Tibial artery (tissue), 4 donors: ENCODE measurements around the gene WASF3.

Experiments
- DNase-seq, 2 donors: peaks; one replicate each; pipeline ENCODE4 v3.0.0-alpha.2; 2019
- H3K27ac ChIP-seq, 2 donors: fragments of 200-600 bp; sonication (generic) in 1 of 2; 1 replicate in 1 of 2; 2 replicates in 1 of 2; pipeline ENCODE4 v1.5.1; 2018 to 2019; ENCODE audit warnings: mild to moderate bottlenecking in 1 of 2
- H3K27me3 ChIP-seq, 2 donors: fragments of 200-600 bp; sonication (generic) in 1 of 2; one replicate each; pipeline versions ENCODE4 v1.5.1 to v1.6.0; 2016 to 2019
- H3K36me3 ChIP-seq, 3 donors: fragments of 200-600 bp; sonication (generic) in 2 of 3; one replicate each; pipeline ENCODE4 v1.5.1; 2016 to 2019; ENCODE audit warnings: mild to moderate bottlenecking in 2 of 3
- H3K4me1 ChIP-seq, 4 donors: fragments of 200-600 bp; sonication (generic) in 2 of 4; 1 replicate in 3 of 4; 2 replicates in 1 of 4; pipeline ENCODE4 v1.5.1; 2016 to 2019
- H3K4me3 ChIP-seq, 2 donors: fragments of 200-600 bp; sonication (generic) in 1 of 2; 1 replicate in 1 of 2; 2 replicates in 1 of 2; pipeline ENCODE4 v1.5.1; 2018 to 2019; ENCODE audit warnings: mild to moderate bottlenecking in 2 of 2
- H3K9me3 ChIP-seq, 3 donors: fragments of 200-600 bp; sonication (generic) in 1 of 3; one replicate each; pipeline ENCODE4 v1.5.1; 2016 to 2019
- CTCF ChIP-seq, 2 experiments: fragments of 200-600 bp in 1 of 2; fragments of 450-650 bp in 1 of 2; IDR thresholded peaks; one replicate each; pipeline ENCODE4 v1.5.1; 2017 to 2019; ENCODE audit warnings: antibody characterized with exemption in 2 of 2, mild to moderate bottlenecking in 1 of 2, moderate library complexity in 1 of 2
- intact Hi-C: fragments of 100-400 bp; cut with DNase I; formaldehyde crosslinking; loops from one replicate; pipeline ENCODE4 v1.15.0; 2023; ENCODE audit warnings: low total_unique reads

The WASF3 gene

GRCh38 chr13:26544707-26545106, 12.8 kb upstream of the WASF3 start:
- Histone ChIP-seq H3K4me3 (no peak overlapping the region), H3K4me1 (no peaks in the 10 kb centered on the region), H3K9me3 (no peaks in the 10 kb centered on the region), H3K27me3 (peaks cover 0 to 28% of the 10 kb centered on the region in 2 donors), H3K27ac (no peak overlapping the region), H3K36me3 (no peaks in the 10 kb centered on the region)
- no peak for DNase-seq
- intact Hi-C loops = no loop called here
- no peak for TF ChIP-seq CTCF (IDR thresholded peaks at IDR 0.05)

- DNase-seq = no peak
- Histone ChIP-seq H3K9me3 (no peaks in the 10 kb centered on the region), H3K27me3 (peaks cover 0 to 17% of the 10 kb centered on the region in 2 donors), H3K4me1 (no peaks in the 10 kb centered on the region), H3K4me3 (no peak overlapping the region), H3K27ac (no peak overlapping the region), H3K36me3 (no peaks in the 10 kb centered on the region)
- intact Hi-C loops = no loop called here
- no peak for TF ChIP-seq CTCF (IDR thresholded peaks at IDR 0.05)
Observed at GRCh38 chr13:26548205-26548765, 9.2 kb upstream of the WASF3 start.

GRCh38 chr13:26549713-26550112, 7.8 kb upstream of the WASF3 start:
- Histone ChIP-seq H3K27me3 (peaks cover 0 to 17% of the 10 kb centered on the region in 2 donors), H3K36me3 (no peaks in the 10 kb centered on the region), H3K4me1 (no peaks in the 10 kb centered on the region), H3K9me3 (no peaks in the 10 kb centered on the region), H3K27ac (no peak overlapping the region), H3K4me3 (no peak overlapping the region)
- no peak for DNase-seq
- no peak for TF ChIP-seq CTCF (IDR thresholded peaks at IDR 0.05)
- intact Hi-C loops = no loop called here

- no peak overlapping the region for H3K27ac ChIP-seq
- H3K9me3 ChIP-seq = no peaks in the 10 kb centered on the region
- intact Hi-C loops = no loop called here
- peaks cover 0 to 13% of the 10 kb centered on the region in 2 donors for H3K27me3 ChIP-seq
- DNase-seq = no peak
- TF ChIP-seq CTCF (IDR thresholded peaks at IDR 0.05) = no peak
- no peak overlapping the region for H3K4me3 ChIP-seq
- no peaks in the 10 kb centered on the region for H3K36me3 ChIP-seq
- H3K4me1 ChIP-seq = no peaks in the 10 kb centered on the region
Observed at GRCh38 chr13:26551255-26551860, 6.1 kb upstream of the WASF3 start.

- Histone ChIP-seq H3K27me3 (peaks cover 0 to 7% of the 10 kb centered on the region in 2 donors), H3K9me3 (no peaks in the 10 kb centered on the region), H3K4me3 (no peak overlapping the region), H3K4me1 (peaks cover 0 to 18% (median 7%) of the 10 kb centered on the region in 4 donors), H3K27ac (no peak overlapping the region), H3K36me3 (no peaks in the 10 kb centered on the region)
- no peak for DNase-seq
- TF ChIP-seq CTCF (IDR thresholded peaks at IDR 0.05) = no peak
- intact Hi-C loops = loop anchor here (5.0 kb wide), 1 partner anchor 142 kb away; no protein-coding TSS in a partner anchor
Observed at GRCh38 chr13:26555413-26555812, 2.1 kb upstream of the WASF3 start.
